Keratinocyte (primary cell): ENCODE measurements around the gene ACOXL. TPM values are rescaled to one million over a fixed set of nuclear protein-coding genes. Genes with fewer than 3 reads are reported as not detected.

Experiments used
- DNase-seq: peaks from one replicate; pipeline ENCODE4 v3.0.0-alpha.2; 2011; ENCODE audit warnings: low read depth, missing footprints, low spot score
- FAIRE-seq: peaks from 2 replicates; lab custom pipeline; 2011; peaks lifted over from hg19 to GRCh38; lab: Jason Lieb, UNC
- H2AFZ ChIP-seq: 2 replicates; pipeline ENCODE4 v1.6.0; 2012; ENCODE audit warnings: low read length, control low read depth, inconsistent platforms; ENCODE audit not compliant: control insufficient read depth
- H3K27ac ChIP-seq: 2 replicates; pipeline ENCODE4 v1.5.1; 2011; ENCODE audit warnings: low read length; ENCODE audit not compliant: control insufficient read depth, insufficient read depth
- H3K27me3 ChIP-seq: 3 replicates; pipeline ENCODE4 v1.6.0; 2011; ENCODE audit warnings: low read length; ENCODE audit not compliant: control insufficient read depth, insufficient read depth; ENCODE audit errors: extremely low read depth
- H3K36me3 ChIP-seq, 2 experiments: 2 replicates in 1 of 2; 3 replicates in 1 of 2; pipeline ENCODE4 v1.5.1; 2011; ENCODE audit warnings: low read length in 2 of 2, mild to moderate bottlenecking in 1 of 2; ENCODE audit not compliant: control insufficient read depth in 2 of 2, insufficient read depth in 2 of 2; ENCODE audit errors: extremely low read depth in 1 of 2
- H3K4me1 ChIP-seq: 3 replicates; pipeline ENCODE4 v1.5.1; 2011; ENCODE audit warnings: low read length; ENCODE audit not compliant: control insufficient read depth, insufficient read depth; ENCODE audit errors: extremely low read depth
- H3K4me2 ChIP-seq: 3 replicates; pipeline ENCODE4 v1.6.0; 2011; ENCODE audit warnings: low read depth, low read length; ENCODE audit not compliant: control insufficient read depth, insufficient read depth; ENCODE audit errors: extremely low read depth
- H3K4me3 ChIP-seq, 3 experiments: fragments of 200-600 bp in 1 of 3; sonication (generic) in 1 of 3; 2 replicates in 2 of 3; 3 replicates in 1 of 3; pipeline ENCODE4 v1.5.1; 2011 to 2016; ENCODE audit warnings: low read length in 3 of 3, mild to moderate bottlenecking in 3 of 3, control low read depth in 2 of 3, inconsistent platforms in 1 of 3, low read depth in 1 of 3, mixed read lengths in 1 of 3, mixed run types in 1 of 3, moderate library complexity in 1 of 3; ENCODE audit not compliant: control insufficient read depth in 2 of 3, insufficient read depth in 2 of 3; ENCODE audit errors: extremely low read depth in 1 of 3
- H3K79me2 ChIP-seq: 2 replicates; pipeline ENCODE4 v1.6.0; 2012; ENCODE audit warnings: low read length; ENCODE audit not compliant: control insufficient read depth, insufficient read depth
- H3K9ac ChIP-seq: 3 replicates; pipeline ENCODE4 v1.6.0; 2011; ENCODE audit warnings: low read length; ENCODE audit not compliant: control insufficient read depth, insufficient read depth; ENCODE audit errors: extremely low read depth
- H3K9me1 ChIP-seq: 3 replicates; pipeline ENCODE4 v1.6.0; 2011; ENCODE audit warnings: low read length; ENCODE audit not compliant: control insufficient read depth, insufficient read depth; ENCODE audit errors: extremely low read depth
- H3K9me3 ChIP-seq: 2 replicates; pipeline ENCODE4 v1.5.1; 2012; ENCODE audit warnings: low read depth, low read length; ENCODE audit not compliant: control insufficient read depth
- H4K20me1 ChIP-seq: 3 replicates; pipeline ENCODE4 v1.6.0; 2011; ENCODE audit warnings: low read length; ENCODE audit not compliant: control insufficient read depth, insufficient read depth; ENCODE audit errors: extremely low read depth
- CTCF ChIP-seq, 3 experiments: IDR thresholded peaks in 1 of 3; conservative IDR thresholded peaks in 1 of 3; optimal IDR thresholded peaks in 1 of 3; 2 replicates in 2 of 3; 3 replicates in 1 of 3; pipeline versions ENCODE3 to v1.5.1; 2011; ENCODE audit warnings: low read length in 3 of 3, mild to moderate bottlenecking in 3 of 3, moderate library complexity in 2 of 3, control low read depth in 1 of 3, inconsistent platforms in 1 of 3; ENCODE audit not compliant: insufficient read depth in 2 of 3; ENCODE audit errors: extremely low read depth in 1 of 3
- EZH2 ChIP-seq: IDR thresholded peaks from one replicate; pipeline ENCODE4 v1.6.1; 2012; ENCODE audit warnings: inconsistent platforms, mild to moderate bottlenecking, low read length, moderate library complexity
- dilution Hi-C: fragments of 300-500 bp; cut with MboI; formaldehyde crosslinking; loops from one replicate; pipeline ENCODE4 v1.7.0; 2020; ENCODE audit warnings: low sequenced_read_pairs; ENCODE audit not compliant: extremely low pct_ligation_motif_present
- polyA plus RNA-seq, 5 experiments: library from polyadenylated mRNA; depleted of rRNA in 3 of 5; stranded (reverse) in 3 of 5; stranded (forward) in 1 of 5; unstranded in 1 of 5; fragments of >200 nt; gene quantifications; 1 replicate in 1 of 5; 2 replicates in 3 of 5; 3 replicates in 1 of 5; pipeline versions ENCODE4 v1.2.1 to v1.2.3, GENCODE V29; 2011 to 2012; ENCODE audit warnings: missing spikeins in 2 of 5, low read depth in 1 of 5, low replicate concordance in 1 of 5

Gene ACOXL
- polyA plus RNA-seq, 1 donor (not counting 4 experiments of a cell fraction or from before 2014, with no cell fraction given): 0.04 TPM

- Histone ChIP-seq H3K4me1 (no peaks in the 10 kb centered on the region), H3K9me3 (no peaks in the 10 kb centered on the region), H3K36me3 (no peaks in the 10 kb centered on the region), H4K20me1 (no peaks in the 10 kb centered on the region), H3K27me3 (no peaks in the 10 kb centered on the region), H3K9ac (no peak overlapping the region), H2AFZ (no peak overlapping the region), H3K9me1 (no peaks in the 10 kb centered on the region), H3K4me3 (no peak overlapping the region), H3K4me2 (no peak overlapping the region), H3K79me2 (no peaks in the 10 kb centered on the region), H3K27ac (no peak overlapping the region)
- no peak for DNase-seq
- TF ChIP-seq CTCF (optimal IDR thresholded peaks at IDR 0.05 in 1 of 3, IDR thresholded peaks at IDR 0.05 in 1 of 3, conservative IDR thresholded peaks at IDR 0.05 in 1 of 3; ENCODE audit: extremely low read depth in 1 of 3, insufficient read depth in 2 of 3, low read length in 3 of 3) (no peak), EZH2 (no peak)
- dilution Hi-C loops: no loop called here
- FAIRE-seq: no peak
Observed at GRCh38 chr2:111099402-111099801, 367.0 kb downstream of the ACOXL start.

DNA sequence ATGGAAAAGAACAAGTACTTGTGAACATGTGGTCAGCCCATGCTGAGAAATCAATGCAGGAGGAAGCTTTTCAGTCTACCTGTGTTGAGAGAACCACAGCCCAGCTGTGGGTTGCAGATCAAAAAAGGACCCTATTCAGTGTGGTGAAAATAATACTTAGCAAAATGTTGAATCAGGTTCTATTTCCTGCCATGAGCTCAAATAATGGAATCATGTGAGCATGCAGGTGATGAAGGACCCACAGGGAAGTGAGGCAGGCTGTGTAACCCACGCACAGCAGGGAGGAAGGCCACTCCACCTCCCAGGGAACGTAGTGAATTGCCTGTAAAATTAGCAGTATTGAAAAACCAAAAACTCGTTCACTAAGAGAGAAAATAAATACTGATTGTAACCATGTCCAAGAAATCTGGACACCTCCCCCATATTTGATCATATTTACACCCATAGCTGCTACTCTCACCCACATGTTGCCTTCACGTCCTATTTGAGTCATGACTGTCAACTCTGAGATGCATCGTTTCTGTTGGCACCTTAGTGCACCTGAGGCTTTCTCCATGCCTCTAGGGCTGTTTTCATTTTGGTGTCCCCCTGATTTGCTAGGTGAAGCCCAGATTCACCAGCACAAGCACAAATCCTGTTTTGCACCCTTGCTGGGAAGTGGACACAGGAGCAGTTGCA, 367.9 kb downstream of the ACOXL start:
- no peak overlapping the region for H3K4me2 ChIP-seq

More for the DNA sequence above, 367.9 kb downstream of the ACOXL start:
- Histone ChIP-seq H2AFZ (no peak overlapping the region), H3K79me2 (no peaks in the 10 kb centered on the region), H3K27ac (no peak overlapping the region), H3K36me3 (no peaks in the 10 kb centered on the region), H3K4me3 (no peak overlapping the region), H3K9ac (no peak overlapping the region), H3K27me3 (no peaks in the 10 kb centered on the region), H3K9me1 (no peaks in the 10 kb centered on the region), H4K20me1 (no peaks in the 10 kb centered on the region), H3K4me1 (no peaks in the 10 kb centered on the region), H3K9me3 (no peaks in the 10 kb centered on the region)
- FAIRE-seq: no peak
- DNase-seq: no peak
- dilution Hi-C loops: no loop called here
- no peak for TF ChIP-seq EZH2
- TF ChIP-seq CTCF (optimal IDR thresholded peaks at IDR 0.05 in 1 of 3, IDR thresholded peaks at IDR 0.05 in 1 of 3, conservative IDR thresholded peaks at IDR 0.05 in 1 of 3; ENCODE audit: extremely low read depth in 1 of 3, insufficient read depth in 2 of 3, low read length in 3 of 3): no peak
